HG02870 (cell line): ENCODE measurements around the gene SLC16A13.
"Not testable (repeated sequence)": the region's sequence is repeated elsewhere in the genome, so short reads cannot be mapped to it uniquely, and the experiment has no call there.

Experiments
- ATAC-seq: cut with Tn5 transposase; IDR thresholded peaks from one replicate; pipeline ENCODE4 v1.9.1; 2021; ENCODE audit warnings: mild to moderate bottlenecking, moderate library complexity; ENCODE audit not compliant: unreplicated experiment

SLC16A13 gene

GRCh38 chr17:7058831-7059447 is 23.1 kb downstream of the SLC16A13 start:
- no peak for ATAC-seq

GRCh38 chr17:7060165-7060891 is 24.5 kb downstream of the SLC16A13 start:
- ATAC-seq: no peak

GRCh38 chr17:7063518-7064094 is 27.8 kb downstream of the SLC16A13 start:
- no peak for ATAC-seq

GRCh38 chr17:7064261-7064660 is 28.4 kb downstream of the SLC16A13 start:
- ATAC-seq: no peak

- ATAC-seq: no peak
Observed at GRCh38 chr17:7067198-7067597, 31.4 kb downstream of the SLC16A13 start.

- no peak for ATAC-seq
Observed at GRCh38 chr17:7068268-7068667, 32.5 kb downstream of the SLC16A13 start.

GRCh38 chr17:7070712-7071111 is 34.9 kb downstream of the SLC16A13 start:
- ATAC-seq: no peak

- ATAC-seq: no peak
Observed at GRCh38 chr17:7072406-7072805, 36.6 kb downstream of the SLC16A13 start.

GRCh38 chr17:7074931-7075330 is 39.1 kb downstream of the SLC16A13 start:
- ATAC-seq: no peak

- ATAC-seq: no peak
Observed at GRCh38 chr17:7077911-7078546, 42.2 kb downstream of the SLC16A13 start.

GRCh38 chr17:7078711-7079110 is 42.9 kb downstream of the SLC16A13 start:
- ATAC-seq: no peak

- no peak for ATAC-seq
Observed at GRCh38 chr17:7079581-7080455, 44.0 kb downstream of the SLC16A13 start, which contains the start of gene CLEC10A. CLEC10A (minus strand) TSS chr17:7080251; CDS start chr17:7078812, 1,439 bp downstream.

GRCh38 chr17:7080456-7081041 is 44.7 kb downstream of the SLC16A13 start:
- ATAC-seq: no peak

- ATAC-seq: no peak
Observed at GRCh38 chr17:7081341-7082062, 45.7 kb downstream of the SLC16A13 start.

GRCh38 chr17:7083592-7083991 is 47.8 kb downstream of the SLC16A13 start:
- ATAC-seq: no peak

GRCh38 chr17:7084088-7084487 is 48.3 kb downstream of the SLC16A13 start:
- ATAC-seq: no peak

- ATAC-seq: not testable (repeated sequence)
Observed at GRCh38 chr17:7088442-7088841, 52.6 kb downstream of the SLC16A13 start.

GRCh38 chr17:7089570-7089969 is 53.8 kb downstream of the SLC16A13 start:
- not testable (repeated sequence) for ATAC-seq
